HG02973 (cell line): Measurements from ENCODE around the gene PTPRK.

Experiments used
- ATAC-seq: cut with Tn5 transposase; IDR thresholded peaks from one replicate; pipeline ENCODE4 v1.9.1; 2021; ENCODE audit warnings: moderate library complexity; ENCODE audit not compliant: unreplicated experiment

The PTPRK gene

DNA sequence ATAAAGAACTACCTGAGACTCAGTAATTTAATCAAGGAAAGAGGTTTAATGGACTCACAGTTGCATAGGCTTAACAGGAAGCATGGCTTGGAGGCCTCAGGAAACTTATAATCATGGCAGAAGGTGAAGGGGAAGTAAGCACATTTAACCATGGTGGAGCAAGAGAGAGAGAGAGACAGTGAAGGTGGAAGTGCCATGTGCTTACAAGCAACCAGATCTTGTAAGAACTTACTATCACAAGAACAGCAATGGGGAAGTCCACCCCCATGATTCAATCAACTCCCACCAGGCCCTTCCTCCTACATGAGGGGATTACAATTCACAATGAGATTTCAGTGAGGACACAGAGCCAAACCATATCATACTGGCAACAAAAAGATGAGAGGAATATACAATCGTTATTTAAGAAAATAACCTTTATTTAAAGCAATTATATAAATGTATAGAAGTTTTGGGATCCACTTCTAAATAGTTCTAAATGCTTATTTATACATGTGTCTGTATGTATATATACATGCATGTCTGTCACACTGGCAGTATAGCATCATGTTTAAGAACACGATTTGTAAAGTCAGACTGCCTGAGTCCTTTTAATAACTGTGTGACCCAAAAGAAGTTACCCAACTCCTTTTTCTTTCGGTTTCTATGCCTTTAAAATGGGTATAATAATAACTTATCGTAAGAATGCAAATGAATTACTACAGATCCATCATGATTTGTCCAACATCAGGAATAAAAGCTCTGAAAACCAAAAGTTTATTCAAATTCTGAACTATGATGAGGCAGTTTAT lies 363.9 kb downstream of the PTPRK start:
- no peak for ATAC-seq

DNA sequence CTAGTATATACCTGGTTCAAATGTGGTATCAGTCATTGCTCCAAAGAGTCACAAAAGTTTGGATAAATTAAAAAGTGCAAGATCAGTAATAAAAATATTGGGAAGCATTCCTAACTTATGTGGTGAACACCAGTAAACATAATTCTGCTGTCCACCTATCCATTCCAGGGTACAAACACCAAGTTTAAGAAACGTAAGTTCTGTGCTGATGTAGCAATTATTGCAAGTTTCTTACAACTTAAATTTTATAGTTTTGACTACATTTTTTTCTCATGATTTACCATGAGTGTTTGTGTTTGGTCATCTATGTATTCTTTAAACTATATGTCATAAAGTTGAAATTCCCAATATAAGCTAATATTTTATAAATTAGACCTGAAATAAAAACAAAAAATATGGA lies 364.6 kb downstream of the PTPRK start:
- no peak for ATAC-seq

GRCh38 chr6:128152551-128152950 lies 367.8 kb downstream of the PTPRK start:
- no peak for ATAC-seq

DNA sequence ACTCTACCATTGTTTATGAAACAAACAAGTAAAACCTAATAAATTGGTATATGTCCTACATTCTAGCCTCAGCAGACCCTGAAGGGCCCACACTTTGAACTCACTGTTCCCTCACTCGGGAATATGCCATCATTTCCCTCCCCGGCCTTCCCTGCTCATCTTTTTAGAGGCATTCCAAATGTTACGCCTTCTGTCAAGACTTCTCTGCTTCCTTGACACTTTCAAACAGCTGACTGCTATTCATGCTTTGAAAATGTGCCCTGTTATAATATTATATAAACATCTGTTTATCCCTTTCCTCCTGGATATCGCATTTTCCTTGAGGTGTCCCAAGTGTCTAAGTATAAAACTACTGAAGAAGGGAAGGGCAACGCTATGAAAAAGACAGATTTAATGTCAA lies 370.0 kb downstream of the PTPRK start:
- ATAC-seq: no peak

DNA sequence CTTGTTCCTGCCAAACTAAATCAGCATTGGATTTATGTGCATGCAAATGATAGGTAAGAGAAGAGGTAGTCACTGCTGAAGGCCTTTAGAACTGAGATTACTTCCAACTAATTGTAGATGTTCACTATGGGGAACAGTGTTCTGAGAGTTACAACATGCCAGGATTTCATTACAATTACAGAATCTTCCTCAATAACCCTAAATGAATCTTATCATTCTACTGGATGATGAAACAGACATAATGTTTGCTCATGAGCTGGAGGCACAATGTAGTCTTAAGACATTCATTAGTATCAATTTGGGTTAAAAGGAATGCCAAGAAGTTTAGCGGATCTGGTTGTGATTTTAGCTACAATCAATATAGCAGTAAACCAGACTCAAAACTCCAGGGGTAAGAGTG lies 370.6 kb downstream of the PTPRK start:
- no peak for ATAC-seq

DNA sequence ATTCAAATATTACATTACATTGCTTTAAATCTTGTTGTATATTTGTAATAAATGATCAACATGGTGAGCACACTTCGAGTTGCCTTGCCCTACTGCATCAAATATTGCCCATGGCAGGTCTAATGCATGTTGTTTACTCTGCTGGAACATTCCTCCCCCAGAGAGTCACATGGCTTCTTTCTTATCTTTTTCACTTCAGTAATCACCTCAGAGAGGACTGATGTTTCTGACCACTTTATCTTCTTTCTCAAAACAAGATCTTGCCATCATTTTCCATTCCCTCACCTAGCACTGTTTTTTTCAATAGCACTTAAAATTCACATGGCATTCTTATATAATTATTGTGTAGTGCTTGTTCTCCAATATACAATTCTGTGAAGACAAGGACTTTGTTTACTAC lies 376.1 kb downstream of the PTPRK start:
- no peak for ATAC-seq

- ATAC-seq: no peak
Observed at GRCh38 chr6:128141932-128142331, 378.5 kb downstream of the PTPRK start.

DNA sequence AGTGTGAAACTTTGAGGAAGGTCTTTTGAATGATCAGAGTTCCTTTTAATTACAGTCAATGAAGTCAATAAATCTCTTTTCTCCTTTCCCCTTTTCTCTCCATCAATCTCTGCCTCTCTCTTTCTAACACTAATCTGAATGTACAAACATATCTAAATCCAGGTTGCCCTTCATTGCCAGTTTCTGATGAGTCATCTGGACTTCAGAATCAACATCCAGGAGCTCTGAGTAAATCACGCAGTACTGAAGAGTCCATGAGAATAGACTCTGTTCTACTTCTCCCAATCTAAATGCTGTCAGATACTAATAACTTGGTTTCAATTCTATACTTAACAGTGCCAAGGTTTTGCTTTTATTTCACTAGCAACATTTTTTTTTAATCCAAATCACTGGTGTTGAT lies 380.9 kb downstream of the PTPRK start:
- no peak for ATAC-seq

DNA sequence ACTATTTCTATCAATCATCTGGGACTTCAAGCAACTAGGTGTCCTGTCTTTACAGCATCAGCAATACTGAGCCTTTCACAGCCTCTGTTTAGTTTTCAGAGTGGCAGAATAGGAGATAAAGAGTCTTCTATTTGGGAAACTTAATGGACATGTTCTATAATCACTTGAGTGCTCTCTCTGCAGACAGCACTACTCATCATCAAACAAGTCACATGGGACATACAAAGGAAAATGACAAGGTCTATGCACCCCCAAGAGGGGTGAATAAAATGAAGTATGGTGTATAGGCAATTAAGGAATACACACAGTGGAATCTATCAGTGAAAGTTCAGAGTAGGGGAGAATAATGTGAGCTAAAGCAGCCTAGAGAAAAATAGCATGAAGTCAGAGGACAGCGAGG lies 381.7 kb downstream of the PTPRK start:
- ATAC-seq: no peak

- no peak for ATAC-seq
Observed at GRCh38 chr6:128135325-128135724, 385.1 kb downstream of the PTPRK start.

DNA sequence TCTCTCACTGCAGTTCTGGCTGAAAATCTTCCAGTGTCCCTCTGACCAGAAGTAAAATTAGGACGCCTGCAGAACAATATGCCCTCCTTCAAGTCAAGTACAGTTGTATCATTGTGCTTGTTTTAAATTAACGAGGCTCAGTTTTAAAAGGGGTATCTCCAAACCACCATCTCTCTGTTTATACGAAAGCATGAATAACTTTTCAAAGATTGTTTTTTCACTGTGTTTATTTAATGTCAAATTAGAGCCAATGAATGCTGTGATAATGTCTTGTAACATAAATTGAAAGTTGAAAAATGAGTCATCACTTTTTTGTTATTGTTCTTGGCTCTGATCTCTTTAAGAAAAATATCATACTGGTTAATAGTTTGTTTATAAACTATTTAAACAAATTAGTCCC lies 388.8 kb downstream of the PTPRK start:
- ATAC-seq: no peak

- ATAC-seq: no peak
Observed at GRCh38 chr6:128131036-128131435, 389.4 kb downstream of the PTPRK start.

GRCh38 chr6:128129679-128130078 lies 390.7 kb downstream of the PTPRK start:
- ATAC-seq: no peak

GRCh38 chr6:128127650-128128049 lies 392.7 kb downstream of the PTPRK start:
- ATAC-seq: no peak

- ATAC-seq: no peak
Observed at GRCh38 chr6:128124713-128125112, 395.7 kb downstream of the PTPRK start.

DNA sequence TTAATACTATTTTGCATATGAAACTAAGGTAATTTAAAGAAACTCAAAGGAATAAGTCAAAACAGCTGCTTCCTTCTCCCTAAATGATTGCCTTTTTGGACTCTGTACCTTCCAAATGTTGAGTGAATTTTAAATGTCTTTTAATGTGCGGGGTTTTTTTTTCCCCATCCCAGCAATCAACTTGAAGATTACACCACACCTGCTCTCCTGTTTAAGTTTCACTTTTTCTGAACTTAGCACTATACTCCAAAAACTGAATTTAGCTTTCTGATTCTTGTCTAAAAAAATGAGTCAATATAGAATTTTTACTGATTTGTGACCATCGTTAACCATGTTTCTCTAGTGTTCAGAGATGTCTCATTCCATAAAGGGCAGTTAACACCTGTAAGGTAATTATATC lies 398.8 kb downstream of the PTPRK start:
- no peak for ATAC-seq

- no peak for ATAC-seq
Observed at GRCh38 chr6:128121190-128121589, 399.2 kb downstream of the PTPRK start.

- no peak for ATAC-seq
Observed at GRCh38 chr6:128118401-128118800, 402.0 kb downstream of the PTPRK start.

- no peak for ATAC-seq
Observed at GRCh38 chr6:128117916-128118315, 402.5 kb downstream of the PTPRK start.

- ATAC-seq: no peak
Observed at GRCh38 chr6:128114164-128114563, 406.2 kb downstream of the PTPRK start.

GRCh38 chr6:128112494-128112893 lies 407.9 kb downstream of the PTPRK start:
- peak; percentile 76 for ATAC-seq

GRCh38 chr6:128111096-128111495 lies 409.3 kb downstream of the PTPRK start:
- no peak for ATAC-seq

DNA sequence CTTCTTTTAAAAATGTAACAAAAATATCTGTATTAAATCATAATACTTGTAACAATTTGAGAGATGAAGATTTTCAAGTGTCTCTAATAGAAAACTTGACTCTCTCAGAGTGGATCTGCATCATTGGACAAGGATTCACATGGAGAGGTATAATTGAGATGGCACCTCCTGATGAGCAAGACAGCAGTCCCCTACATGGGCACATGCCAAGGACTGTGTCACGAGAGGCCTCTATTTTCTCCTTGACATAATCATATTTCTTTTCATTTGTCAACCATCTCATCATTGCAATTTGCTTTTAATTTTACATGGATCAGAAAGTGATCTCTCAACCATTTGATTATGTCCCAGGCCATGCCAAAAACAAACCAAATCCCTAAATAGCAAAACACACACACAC lies 412.7 kb downstream of the PTPRK start:
- no peak for ATAC-seq
